NCI-H2196 treated with DMSO at 0.1 percent for 48 hours (cell line): ENCODE results near the gene FAH.
A peak's percentile ranks its signal among the peaks of the same experiment; 100 is the strongest.

Experiments
- DNase-seq: peaks from one replicate; lab custom pipeline; 2025; ENCODE audit not compliant: unreplicated experiment; lab: John Stamatoyannopoulos, UW

FAH gene

DNA sequence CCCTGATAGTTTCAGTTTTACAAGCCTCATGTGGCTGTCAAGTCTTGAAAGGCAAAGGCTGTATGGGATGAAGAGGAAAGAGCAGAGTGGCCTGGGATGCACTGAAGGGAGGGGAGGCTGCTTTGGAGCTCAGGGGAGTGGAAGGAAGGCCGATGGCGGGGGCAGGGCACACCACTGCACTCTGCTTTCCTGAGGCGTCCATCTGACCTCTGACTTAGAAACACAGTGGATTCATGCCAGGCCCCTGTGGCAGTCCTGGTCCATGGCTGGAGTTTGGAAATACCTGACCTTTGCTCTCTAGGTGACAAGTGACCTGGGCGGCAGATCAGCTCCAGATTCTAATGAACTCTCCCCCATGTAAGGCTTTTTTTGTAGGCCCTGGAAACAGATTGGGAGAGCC is 19.0 kb downstream of the FAH start:
- DNase-seq, result no peak

DNA sequence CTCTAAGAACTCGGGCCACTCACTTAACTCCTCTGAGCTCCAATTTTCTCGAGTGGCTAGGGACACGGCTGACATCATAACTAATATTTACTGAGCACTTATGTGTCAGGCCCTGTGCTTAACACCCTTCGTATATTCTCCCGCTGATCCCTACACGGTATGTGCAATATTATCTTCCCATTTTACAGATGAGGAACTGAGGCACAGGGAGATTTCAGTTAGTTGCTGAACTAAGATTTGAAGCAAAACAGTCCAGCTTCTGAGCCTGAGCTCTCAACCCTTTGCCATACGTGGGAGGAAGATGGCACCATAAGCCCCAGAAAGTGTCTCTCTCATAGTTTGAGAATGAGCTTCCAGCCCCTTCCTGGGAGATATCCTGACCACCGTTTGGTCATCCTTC is 19.6 kb downstream of the FAH start:
- DNase-seq, result no peak

DNA sequence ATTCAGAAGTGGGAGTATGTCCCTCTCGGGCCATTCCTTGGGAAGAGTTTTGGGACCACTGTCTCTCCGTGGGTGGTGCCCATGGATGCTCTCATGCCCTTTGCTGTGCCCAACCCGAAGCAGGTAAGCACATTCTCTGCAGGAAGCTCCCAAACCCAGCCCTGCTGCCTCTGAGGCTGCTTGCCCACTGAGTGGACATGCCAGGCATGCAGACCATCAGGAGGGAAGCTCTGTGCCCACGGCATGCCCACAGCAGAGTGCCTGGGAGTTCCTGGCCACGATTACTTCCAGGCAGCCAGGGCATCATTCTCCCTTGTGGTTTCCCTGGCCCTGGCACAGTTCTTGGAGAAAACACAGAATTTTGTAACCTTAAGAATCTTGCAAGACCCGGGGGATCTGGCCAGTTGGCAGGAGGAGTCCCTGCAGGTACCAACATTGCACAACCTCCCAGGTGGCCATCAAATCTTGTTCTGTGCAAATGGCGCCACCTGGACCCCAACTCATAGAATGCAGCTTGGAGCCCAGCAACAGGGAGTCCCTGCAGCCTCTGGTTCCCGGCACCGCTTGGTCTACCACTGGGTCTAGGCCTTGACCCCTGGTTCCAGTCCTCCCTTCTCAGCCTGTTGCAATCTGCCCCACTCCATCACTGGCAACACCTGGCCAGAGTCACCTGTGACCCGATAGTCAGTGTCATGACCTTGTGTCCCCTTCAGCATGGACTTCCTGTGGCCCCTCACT is 20.4 kb downstream of the FAH start:
- DNase-seq, result peak; percentile 13

DNA sequence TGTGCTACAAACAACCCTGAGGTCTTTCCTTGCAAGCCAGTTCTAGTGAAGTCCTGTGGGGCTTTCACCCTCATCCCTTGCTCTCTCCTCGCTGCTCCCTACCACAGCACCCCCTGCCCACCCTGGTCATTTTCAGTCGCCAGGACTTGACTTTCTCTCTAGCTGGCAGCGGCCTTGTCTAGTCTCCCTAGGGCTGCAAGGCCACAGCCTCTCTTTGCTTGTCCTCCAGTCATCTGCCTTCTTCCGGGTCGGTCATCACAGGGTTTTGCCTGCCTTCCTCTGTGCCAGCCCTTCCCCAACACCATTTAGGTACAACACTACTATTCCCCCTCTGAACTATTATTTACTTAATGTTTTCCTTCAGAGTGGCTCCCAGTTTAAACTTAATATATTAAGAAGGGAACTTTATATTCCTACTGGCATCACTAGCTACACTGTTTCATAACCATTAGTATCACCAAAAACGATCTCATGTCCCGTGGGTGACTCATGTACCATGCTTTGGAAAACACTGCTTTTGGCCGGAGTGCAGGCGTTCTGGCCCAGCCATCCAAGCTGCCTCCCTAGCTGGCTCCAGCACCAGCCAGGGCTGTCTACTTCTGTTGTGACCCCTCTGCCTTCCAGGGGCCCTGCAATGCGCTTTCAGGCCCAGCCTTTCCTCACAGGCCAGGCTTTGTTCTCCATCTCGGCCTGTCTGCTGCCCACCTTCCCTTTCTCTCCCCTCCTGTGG is 21.4 kb downstream of the FAH start:
- no peak for DNase-seq

DNA sequence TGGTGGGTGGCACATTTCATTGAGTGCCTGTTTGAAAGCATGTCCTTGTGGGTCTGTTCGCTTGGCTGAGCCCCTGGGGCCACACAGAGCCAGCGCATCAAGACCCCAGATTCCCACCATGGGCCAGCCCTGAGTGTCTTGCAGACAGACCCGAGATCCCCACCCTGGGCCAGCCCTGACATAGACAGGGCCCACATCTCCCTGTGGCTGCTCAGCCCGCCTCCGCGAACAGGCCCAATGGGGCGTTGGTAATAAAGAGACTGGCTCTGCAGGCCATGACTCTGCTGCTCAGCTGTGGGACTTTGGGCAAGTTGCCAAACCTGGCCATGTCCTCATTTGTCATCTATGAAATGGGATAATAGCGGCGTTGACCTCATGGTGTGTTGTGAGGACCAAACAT is 22.6 kb downstream of the FAH start:
- DNase-seq, result no peak

DNA sequence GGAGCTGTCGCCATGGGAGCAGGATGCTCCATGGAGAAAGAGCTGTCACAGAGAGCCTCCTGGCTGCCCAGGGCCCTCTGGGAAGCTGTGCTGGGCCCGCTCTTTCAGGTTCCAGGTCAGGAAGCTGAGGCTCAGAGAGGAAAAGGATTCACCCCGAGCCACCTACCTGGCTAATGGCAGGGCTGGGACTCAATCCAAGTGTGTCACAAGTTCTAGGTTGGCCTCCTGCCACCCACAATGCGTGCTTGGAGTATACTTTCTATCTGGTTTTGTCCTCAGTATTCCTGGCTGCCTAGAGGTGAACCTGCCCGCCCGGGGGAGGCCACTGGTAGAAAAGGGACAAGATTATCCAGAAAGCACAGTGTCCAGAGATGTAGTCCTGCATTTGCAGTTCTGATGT is 23.6 kb downstream of the FAH start:
- DNase-seq, result no peak

DNA sequence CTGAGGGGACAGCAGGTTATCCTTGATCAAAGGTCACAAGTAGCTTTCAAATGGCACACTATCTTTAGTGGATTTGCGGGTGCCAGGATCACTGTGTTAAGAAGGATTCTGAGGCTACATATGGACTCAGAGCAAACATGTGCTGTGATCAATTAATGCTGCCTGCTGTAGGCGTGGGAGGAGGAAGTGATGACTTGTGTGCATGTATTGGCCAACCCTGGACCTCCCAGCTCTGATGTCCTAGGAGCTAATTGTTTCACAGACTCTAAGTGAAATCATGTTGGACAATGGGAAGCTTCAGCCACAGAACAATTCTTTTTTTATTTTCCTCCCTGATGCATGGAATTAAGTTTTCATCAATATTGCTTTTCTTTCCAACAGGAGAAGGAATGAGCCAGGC is 24.4 kb downstream of the FAH start:
- no peak for DNase-seq

DNA sequence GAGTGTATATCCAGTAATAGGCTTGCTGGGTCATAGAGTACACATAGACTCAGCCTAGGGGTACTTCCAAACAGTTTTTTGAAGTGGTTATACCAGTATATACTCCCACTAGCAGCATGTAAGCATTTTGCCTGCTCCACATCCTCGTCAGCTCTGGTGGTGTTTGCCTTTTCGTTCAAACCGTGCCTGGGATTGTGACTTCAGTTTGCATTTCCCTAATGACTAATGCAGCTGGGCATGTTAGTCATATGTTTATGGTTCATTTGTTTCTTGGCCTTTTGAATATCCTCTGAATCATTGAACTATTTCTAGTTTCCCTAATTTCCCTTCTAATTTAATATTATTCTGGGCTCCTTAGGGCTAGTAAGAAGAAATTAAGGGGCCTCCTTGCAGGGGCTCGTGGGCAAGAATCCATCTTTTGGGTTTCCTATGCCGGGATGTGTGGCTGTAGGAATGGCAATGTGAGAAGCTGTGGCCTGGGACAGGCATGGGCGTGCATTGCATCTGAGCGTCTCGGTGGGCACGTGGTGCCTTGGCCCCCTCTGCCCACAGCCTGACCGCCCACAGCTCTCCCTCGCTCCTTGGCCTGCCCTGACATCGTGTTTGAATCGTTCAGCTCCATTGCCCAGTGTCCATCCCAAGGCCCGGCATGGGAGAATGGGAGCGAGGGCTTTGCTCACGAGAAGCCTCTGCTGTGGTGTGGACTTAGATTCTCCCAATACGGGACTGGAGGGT is 26.4 kb downstream of the FAH start:
- no peak for DNase-seq

DNA sequence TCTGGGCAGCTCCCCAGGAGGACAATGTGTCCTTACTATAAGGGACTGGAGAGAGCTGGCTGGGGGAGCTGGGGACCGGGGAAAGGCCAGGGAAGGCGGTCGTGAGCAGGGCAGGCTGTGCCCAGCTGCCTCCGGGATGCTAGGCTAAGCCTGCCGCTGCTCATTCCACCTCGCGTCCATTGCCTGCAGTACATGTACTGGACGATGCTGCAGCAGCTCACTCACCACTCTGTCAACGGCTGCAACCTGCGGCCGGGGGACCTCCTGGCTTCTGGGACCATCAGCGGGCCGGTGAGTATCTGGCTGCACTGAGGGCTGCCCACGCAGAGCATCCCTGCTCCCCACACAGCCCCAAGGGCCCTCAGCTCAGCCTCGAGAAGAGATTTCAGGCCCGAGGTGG is 27.1 kb downstream of the FAH start:
- DNase-seq, result no peak

DNA sequence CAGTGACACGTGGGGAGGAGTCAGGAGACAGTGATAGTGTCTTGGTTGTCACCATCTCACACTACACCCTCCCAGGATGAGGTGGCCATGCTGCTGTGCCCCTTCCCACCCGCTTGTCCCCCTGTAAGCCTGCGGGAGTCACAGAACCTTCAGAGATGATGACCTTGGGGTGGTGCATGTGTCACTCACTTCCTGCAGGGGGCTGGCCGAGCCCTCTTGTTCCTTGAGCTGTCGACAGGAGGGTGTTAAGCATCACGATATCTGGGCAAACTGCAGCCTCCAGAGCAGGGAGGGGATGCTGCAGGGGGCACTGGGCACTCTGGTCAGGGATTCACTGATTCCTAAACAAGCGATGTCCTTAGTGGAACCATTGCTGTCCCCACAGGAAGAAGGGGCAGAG is 27.7 kb downstream of the FAH start:
- no peak for DNase-seq

DNA sequence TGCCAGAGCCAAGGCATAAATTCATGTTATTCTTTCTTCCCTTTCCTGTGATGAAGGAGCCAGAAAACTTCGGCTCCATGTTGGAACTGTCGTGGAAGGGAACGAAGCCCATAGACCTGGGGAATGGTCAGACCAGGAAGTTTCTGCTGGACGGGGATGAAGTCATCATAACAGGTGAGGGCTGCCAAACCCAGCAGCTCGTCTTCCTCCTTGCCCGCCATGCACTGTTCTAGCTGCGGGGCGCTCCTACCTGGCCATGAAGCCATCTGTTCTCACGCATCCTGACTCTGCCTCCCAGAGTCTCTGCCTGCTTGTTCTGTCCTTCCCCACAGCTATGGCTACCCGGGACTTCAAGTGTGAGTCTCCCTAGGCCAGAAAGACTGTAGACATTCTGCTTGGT is 28.2 kb downstream of the FAH start:
- no peak for DNase-seq

DNA sequence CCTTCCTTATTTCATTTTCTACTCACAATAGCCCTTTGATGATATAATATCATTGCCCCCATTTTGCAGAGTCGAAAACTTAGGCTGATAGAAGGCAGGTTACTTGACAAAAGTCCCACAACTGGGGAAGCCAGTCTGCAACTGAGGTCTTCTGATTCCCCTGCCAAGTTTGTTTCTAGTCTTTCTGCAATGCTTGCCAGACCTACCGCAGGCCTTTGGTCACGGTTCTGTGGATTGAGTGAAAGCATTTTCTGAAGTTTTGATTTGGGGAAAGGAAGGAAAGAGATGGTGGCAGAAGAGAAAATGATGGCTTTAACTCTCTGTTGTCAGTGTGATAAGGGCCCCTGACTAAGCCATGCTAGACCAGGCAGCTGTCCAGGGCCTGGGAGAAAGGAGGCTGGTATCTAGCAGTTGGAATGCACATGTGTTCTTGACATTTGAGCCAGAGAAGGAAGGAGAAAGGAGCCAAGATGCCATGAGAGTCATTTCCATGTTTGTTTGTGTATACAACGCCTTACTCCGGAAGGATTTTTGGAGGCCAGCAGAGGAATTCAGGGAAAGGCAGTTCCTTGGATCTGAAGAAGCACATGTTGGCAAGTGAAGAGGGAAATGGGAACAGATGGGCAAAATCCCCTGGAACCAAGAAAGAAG is 29.9 kb downstream of the FAH start:
- DNase-seq, result no peak

DNA sequence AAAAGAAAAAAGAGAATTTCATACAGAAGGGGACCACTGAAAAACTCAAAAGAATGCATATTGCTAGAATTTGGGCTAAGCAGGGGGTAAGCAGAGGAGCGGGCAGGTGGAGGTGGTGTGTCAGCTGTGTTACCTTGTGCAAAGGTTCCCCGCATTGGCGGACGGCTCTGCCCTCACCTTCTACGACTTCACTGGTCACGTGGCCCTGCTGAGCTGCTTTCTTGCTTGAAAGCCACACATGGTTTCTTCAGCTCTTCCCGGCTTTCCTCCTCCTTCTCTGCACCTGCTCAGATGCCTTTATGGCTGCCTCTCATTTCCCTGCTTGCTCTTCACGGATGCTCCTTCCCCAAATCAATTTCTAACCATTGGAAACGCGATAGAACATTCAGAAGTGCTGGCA is 30.5 kb downstream of the FAH start:
- no peak for DNase-seq

DNA sequence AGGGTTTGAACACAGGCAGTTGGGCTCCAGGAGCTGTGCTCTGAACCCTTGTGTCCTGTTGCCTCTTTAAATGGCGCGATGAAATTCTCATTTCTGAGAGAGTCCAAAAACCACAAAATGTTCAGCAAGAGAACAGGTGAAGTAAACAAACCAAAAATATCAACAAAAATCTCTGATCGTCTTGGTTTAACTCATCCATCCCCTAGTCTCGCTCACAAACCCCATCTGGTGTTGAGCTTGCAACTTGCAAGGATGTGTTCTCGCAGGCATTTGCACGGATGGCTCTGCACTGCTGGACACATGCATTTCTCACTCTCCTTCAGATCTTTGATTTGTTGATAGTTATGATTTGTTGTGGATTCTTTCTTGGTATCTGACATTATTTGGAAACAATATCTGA is 31.1 kb downstream of the FAH start:
- DNase-seq, result no peak

DNA sequence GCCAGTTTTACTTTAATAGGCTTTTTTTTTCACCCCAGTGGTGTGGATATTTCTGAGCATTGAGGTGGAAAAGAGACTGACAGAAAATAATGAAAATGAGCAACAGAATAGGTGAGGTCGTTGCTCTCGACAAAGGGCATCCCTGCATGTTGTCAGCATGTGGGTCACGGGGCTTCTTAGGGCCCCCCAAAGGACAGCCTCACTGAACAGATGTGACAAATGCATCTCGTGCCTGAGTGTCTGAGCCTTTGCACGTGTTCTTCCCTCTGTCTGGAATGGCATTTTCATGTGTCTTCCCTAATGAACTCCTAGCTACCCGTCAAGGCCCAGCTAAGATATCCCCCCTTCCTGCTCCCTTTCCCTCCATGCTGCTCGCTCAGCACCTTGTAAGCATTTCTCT is 31.8 kb downstream of the FAH start:
- DNase-seq, result no peak

DNA sequence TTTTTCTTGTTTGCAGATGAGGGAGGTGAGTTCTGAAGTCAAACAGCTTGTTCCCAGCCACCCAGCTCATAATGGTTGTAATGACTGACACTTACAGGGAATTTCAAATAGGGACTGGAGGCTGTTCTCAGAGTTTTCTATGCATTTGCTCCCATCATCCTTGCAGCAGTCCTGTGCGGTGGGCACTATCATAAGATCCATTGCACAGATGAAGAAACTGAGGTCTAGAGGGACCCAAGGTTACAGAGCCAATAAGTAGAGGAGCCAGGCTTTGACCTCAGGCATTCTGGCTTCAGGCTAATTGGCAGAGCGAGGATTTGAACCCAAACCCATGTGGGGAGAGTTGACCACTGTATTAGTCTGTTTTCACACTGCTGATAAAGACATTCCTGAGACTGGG is 32.4 kb downstream of the FAH start:
- DNase-seq, result no peak

DNA sequence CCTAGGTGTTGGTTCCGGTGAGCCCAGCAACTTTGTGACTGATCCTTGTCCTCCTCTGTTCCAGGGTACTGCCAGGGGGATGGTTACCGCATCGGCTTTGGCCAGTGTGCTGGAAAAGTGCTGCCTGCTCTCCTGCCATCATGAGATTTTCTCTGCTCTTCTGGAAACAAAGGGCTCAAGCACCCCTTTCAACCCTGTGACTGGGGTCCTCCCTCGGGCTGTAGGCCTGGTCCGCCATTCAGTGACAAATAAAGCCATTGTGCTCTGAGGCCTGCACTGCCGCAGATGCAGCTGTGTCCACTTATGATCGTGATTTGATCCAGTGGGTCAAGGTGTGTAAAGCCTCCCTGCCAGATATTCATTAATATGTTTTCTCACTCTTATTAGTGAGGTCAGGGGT is 33.3 kb downstream of the FAH start:
- no peak for DNase-seq

DNA sequence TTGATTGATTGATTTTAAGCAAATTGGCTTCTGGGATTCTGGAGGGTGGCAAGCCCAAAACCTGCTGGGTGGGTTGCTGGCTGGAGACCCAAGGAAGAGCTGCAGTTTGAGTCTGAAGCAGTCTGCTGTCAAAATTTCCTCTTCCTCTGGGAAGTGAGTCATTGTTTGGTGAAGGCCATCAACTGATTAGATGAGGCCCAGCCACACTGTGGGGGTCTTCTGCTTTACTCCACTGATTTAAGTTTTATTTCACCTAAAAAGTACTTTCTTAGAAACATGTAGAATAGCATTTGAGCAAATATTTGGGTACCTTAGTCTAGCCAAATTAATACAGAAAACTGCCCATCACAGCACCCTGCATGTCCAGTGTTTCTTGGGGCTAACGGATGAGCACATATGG is 33.8 kb downstream of the FAH start:
- DNase-seq, result no peak

DNA sequence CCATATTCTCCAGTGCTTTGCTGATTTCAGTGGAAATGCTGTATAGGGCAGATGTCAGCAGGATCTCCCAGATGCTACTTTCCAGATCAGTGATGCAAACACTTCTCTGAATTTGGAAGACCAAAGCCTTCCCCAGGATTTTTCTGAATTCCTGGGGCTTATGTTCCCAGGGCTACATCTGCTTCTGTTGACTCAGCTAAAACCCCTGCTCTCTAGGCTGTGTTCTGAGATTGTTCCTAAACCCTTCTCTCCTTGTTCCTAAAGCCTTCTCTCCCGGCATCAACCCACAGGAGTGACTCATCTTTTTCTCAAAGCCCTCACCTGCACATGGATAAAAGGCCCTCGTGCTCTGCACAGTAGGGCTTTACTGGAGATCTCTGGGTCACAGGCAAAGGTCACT is 35.5 kb downstream of the FAH start:
- DNase-seq, result no peak

DNA sequence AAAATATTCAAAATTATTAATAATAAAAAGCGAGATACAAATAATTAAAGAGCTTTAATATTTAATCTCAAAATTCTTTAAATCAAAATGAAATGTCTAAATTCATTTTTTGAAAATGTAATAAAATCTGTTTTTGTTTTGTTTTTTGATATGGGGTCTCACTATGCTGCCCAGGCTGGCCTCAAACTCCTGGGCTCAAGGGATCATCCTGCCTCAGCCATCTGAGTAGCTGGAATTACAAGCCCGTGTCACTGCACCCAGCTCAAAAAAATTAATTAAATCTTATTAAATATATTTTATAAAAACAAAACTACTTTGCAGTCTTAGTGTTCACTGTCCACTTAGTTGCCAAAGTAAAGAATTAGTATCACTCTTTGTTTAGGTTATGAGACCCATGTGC is 38.4 kb downstream of the FAH start:
- no peak for DNase-seq

DNA sequence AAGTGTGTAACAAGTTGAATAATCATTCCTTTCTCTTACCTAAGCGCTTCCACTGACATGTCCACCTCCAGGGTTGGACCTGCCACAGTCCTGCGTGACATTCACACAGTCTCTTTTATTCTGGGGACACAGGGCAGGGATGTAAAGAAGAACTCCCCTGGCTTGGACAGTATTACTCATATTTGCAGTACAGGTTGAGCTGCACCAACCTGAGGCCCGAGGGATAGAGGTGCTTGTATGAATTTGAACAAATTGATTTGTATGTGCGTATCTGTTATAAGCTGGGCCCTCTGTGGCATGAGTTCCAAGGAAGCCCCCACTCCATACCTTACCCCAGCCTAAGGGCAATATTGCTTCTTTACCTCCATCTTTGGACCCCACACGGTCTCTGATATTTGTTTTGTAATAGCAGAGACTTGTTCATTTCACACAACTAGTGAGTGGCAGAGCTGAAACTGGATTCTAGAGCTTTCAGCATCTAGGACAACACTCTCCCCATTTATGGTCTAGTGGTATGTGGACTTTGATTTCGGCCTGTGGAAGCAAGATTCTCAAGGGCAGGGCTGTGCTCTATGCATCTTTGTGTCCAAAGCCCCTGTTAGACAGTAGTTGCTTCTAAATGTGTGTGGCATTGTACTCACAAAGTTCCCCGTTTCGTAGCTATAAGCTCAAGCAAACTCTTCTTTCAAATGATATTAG is 39.2 kb downstream of the FAH start:
- DNase-seq, result no peak
